CD4-positive, alpha-beta T cell treated with Interferon alpha-2 for 1 hour (primary cell): ENCODE results near the gene DMD.
A peak's percentile ranks its signal among the peaks of the same experiment; 100 is the strongest.

Experiments used
- DNase-seq, 2 donors: peaks; one replicate each; pipeline ENCODE4 v3.0.0-alpha.2; 2020 to 2022

Gene DMD

GRCh38 chrX:31258166-31258565 lies 1953.2 kb downstream of the DMD start:
- no peak for DNase-seq

- DNase-seq: no peak
Observed at GRCh38 chrX:31255310-31256033, 1955.9 kb downstream of the DMD start.

GRCh38 chrX:31252133-31252532 lies 1959.2 kb downstream of the DMD start:
- DNase-seq: no peak

- no peak for DNase-seq
Observed at GRCh38 chrX:31251336-31251735, 1960.0 kb downstream of the DMD start.

- no peak for DNase-seq
Observed at GRCh38 chrX:31245714-31246113, 1965.6 kb downstream of the DMD start.

- DNase-seq: no peak
Observed at GRCh38 chrX:31243804-31244203, 1967.5 kb downstream of the DMD start.

- no peak for DNase-seq
Observed at GRCh38 chrX:31240982-31241381, 1970.4 kb downstream of the DMD start.

- no peak for DNase-seq
Observed at GRCh38 chrX:31237189-31237588, 1974.2 kb downstream of the DMD start.

GRCh38 chrX:31236231-31236630 lies 1975.1 kb downstream of the DMD start:
- DNase-seq: peak in 1 of 2 donors; percentile 20

GRCh38 chrX:31233941-31234496 lies 1977.3 kb downstream of the DMD start:
- no peak for DNase-seq

GRCh38 chrX:31232506-31232905 lies 1978.8 kb downstream of the DMD start:
- DNase-seq: no peak

GRCh38 chrX:31228909-31229308 lies 1982.4 kb downstream of the DMD start:
- no peak for DNase-seq

- no peak for DNase-seq
Observed at GRCh38 chrX:31228415-31228832, 1982.9 kb downstream of the DMD start.

GRCh38 chrX:31227250-31227649 lies 1984.1 kb downstream of the DMD start:
- no peak for DNase-seq

- no peak for DNase-seq
Observed at GRCh38 chrX:31225819-31226218, 1985.5 kb downstream of the DMD start.

- DNase-seq: no peak
Observed at GRCh38 chrX:31224381-31225012, 1986.9 kb downstream of the DMD start.

- DNase-seq: no peak
Observed at GRCh38 chrX:31223817-31224216, 1987.5 kb downstream of the DMD start.

- no peak for DNase-seq
Observed at GRCh38 chrX:31222946-31223345, 1988.4 kb downstream of the DMD start.

- no peak for DNase-seq
Observed at GRCh38 chrX:31219174-31219573, 1992.2 kb downstream of the DMD start.

- DNase-seq: no peak
Observed at GRCh38 chrX:31217084-31217483, 1994.3 kb downstream of the DMD start.

GRCh38 chrX:31215277-31215815 lies 1996.0 kb downstream of the DMD start:
- DNase-seq: no peak

GRCh38 chrX:31213941-31214340 lies 1997.4 kb downstream of the DMD start:
- DNase-seq: no peak

GRCh38 chrX:31212856-31213748 lies 1998.2 kb downstream of the DMD start:
- DNase-seq: no peak
